Heart left ventricle (tissue), 16 donors: ENCODE results near the gene NPAS1. TPM values are rescaled to one million over a fixed set of nuclear protein-coding genes. Genes with fewer than 3 reads are reported as not detected.
"Not testable (repeated sequence)": the region's sequence is repeated elsewhere in the genome, so short reads cannot be mapped to it uniquely, and the experiment has no call there.

Experiments
- ATAC-seq, 4 donors: fragments of 200-7000 bp; cut with Tn5 transposase; one replicate each; pipeline ENCODE4 v1.9.1; 2020 to 2022; ENCODE audit warnings: moderate library complexity in 4 of 4, mild to moderate bottlenecking in 3 of 4, moderate number of reproducible peaks in 1 of 4
- DNase-seq, 5 donors: peaks; one replicate each; pipeline ENCODE4 v3.0.0-alpha.2; 2020
- H3K27ac ChIP-seq, 12 donors: fragments of 200-600 bp; sonication (generic) in 4 of 12; one replicate each; pipeline versions ENCODE4 v1.5.0 to v1.8.0; 2016 to 2022; ENCODE audit warnings: mild to moderate bottlenecking in 2 of 12
- H3K27me3 ChIP-seq, 9 donors: fragments of 200-600 bp; sonication (generic) in 2 of 9; one replicate each; pipeline versions ENCODE4 v1.5.1 to v1.8.0; 2016 to 2022; ENCODE audit warnings: mild to moderate bottlenecking in 3 of 9
- H3K36me3 ChIP-seq, 9 donors: fragments of 200-600 bp; sonication (generic) in 2 of 9; one replicate each; pipeline versions ENCODE4 v1.5.0 to v1.8.0; 2018 to 2022; ENCODE audit warnings: mild to moderate bottlenecking in 2 of 9
- H3K4me1 ChIP-seq, 12 donors: fragments of 200-600 bp; sonication (generic) in 4 of 12; one replicate each; pipeline versions ENCODE4 v1.5.0 to v1.8.0; 2016 to 2022; ENCODE audit warnings: mild to moderate bottlenecking in 3 of 12
- H3K4me3 ChIP-seq, 12 donors: fragments of 200-600 bp; sonication (generic) in 4 of 12; one replicate each; pipeline versions ENCODE4 v1.5.0 to v1.8.0; 2017 to 2022; ENCODE audit warnings: mild to moderate bottlenecking in 9 of 12, moderate library complexity in 4 of 12
- H3K9me3 ChIP-seq, 12 donors: fragments of 200-600 bp; sonication (generic) in 4 of 12; one replicate each; pipeline versions ENCODE4 v1.5.0 to v1.8.0; 2016 to 2022; ENCODE audit warnings: mild to moderate bottlenecking in 1 of 12
- POLR2A ChIP-seq, 2 donors: fragments of 450-650 bp; IDR thresholded peaks; one replicate each; pipeline ENCODE4 v1.6.1; 2017; ENCODE audit warnings: antibody characterized with exemption in 2 of 2, mild to moderate bottlenecking in 2 of 2, moderate library complexity in 2 of 2
- WGBS, 4 donors: extraction: QIAGEN DNeasy Blood & Tissue Kit in 2 of 4; methylation state at CpG; one replicate each; pipeline versions ENCODE4 v1.1.5 to v1.1.7; 2013 to 2018; 5-methylcytosine and 5-hydroxymethylcytosine counted together
- intact Hi-C, 10 donors: fragments of 100-400 bp; cut with DNase I; formaldehyde crosslinking; loops; one replicate each; pipeline versions ENCODE4 v1.11.1 to v1.14.2; 2022
- polyA plus RNA-seq, 2 donors: library from polyadenylated mRNA; stranded (reverse); fragments of 200-250 nt; gene quantifications; one replicate each; pipeline ENCODE4 v1.2.3, GENCODE V29; 2013
- total RNA-seq, 9 donors: library from RNA; depleted of rRNA in 2 of 9; stranded (reverse); fragments of >200 nt in 2 of 9; fragmentation: NEBNext Ultra II Directional in 3 of 9; extraction: Animal tissue kit (Norgen Biotek cat#: 25700) in 3 of 9; gene quantifications; one replicate each; pipeline versions ENCODE4 v1.1.0 to v1.2.4, GENCODE V29; 2016 to 2023
- TF ChIP-seq, protein P1 (sequence below), 12 donors: fragments of 200-600 bp; sonication (generic) in 4 of 12; IDR thresholded peaks; one replicate each; pipeline versions ENCODE4 v1.5.0 to v1.8.0; 2018 to 2022; ENCODE audit warnings: antibody characterized with exemption in 12 of 12, mild to moderate bottlenecking in 5 of 12
- donor health status: ischemic (EF 13 %, LVEDD 7.1; RV severe dilation, severe dysfunction).
- donor health status: healthy with polysubstance abuse.
- donor health status: DM: no; HTN: yes; CAD: no.
- donor health status: DM: no; HTN: no; CAD: no.
- donor health status: ischemic (EF 25% LVEDD 6.9; RV normal size, moderate dysfunction).
- donor health status: ischemic (EF 25% LVEDD 5.7; RV mildly dilated, moderate dysfunction).
- donor health status: healthy.
- donor health status: DM: yes; HTN: yes; CAD: no.
- donor health status: ischemic (EF 35%, LVEDD 5.7; RV mildly dilated, moderate dysfunction).
- donor health status: nonischemic (EF 11% LVEDD 7.7; RV severe dilation, severe dysfunction).
- donor health status: DM: yes; HTN: yes; CAD: no.
- donor health status: PGD.
- donor health status: ischemic (EF 29% LVEDD 5.4; RV normal size, mild dysfunction).
- donor health status: nonischemic (EF 23%, LVEDD 6.1; RV moderate dilation, normal function).

NPAS1 gene
- total and polyA plus RNA-seq, 11 donors: 0.16 to 1.3 (median 0.69) TPM; not detected in 1

DNA sequence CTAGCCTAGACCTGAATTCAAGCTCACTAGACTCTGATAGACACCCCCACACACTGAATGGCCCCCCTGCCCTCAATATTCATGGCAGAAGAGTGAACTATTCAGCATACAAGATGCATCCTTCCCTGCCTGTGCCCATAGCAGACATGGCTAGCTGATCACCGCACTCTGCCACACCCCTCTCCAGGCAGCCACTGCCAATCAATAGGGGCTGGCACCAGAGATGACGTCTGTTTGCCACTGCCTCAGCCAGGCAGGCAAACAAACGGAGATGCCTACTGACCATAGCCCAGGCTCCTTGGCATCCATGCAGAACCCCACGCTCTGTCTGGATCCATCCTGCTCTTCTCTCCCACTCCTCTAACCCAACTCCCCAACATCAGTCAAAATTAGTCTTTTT is 13.8 kb upstream of the NPAS1 start:
- no peak for ATAC-seq
- no peak for DNase-seq

DNA sequence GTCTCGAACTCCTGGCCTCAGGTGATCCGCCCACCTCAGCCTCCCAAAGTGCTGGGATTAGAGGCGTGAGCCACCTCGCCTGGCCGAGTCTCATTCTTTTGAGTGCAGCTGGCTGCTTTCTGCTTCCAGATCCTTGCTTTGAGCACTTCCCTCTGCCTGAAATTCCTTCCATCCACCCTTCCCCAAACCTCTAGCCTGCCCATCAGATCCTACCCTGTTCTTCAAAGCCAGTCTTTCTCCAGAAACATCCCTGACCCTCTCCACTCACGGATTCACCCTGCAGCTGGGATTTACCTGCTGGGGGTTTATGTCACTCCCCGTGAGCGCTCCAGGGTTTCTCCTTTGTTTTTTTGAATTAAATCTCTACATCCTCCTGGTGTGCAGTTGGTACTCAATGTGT is 13.1 kb upstream of the NPAS1 start:
- no peak overlapping the region for H3K27ac ChIP-seq
- ATAC-seq: no peak

More for the DNA sequence above, 13.8 kb upstream of the NPAS1 start:
- Histone ChIP-seq H3K36me3 (peaks cover 0 to 9% (median 6%) of the 10 kb centered on the region in 9 donors), H3K27me3 (peaks cover 0 to 11% (median 0%) of the 10 kb centered on the region in 9 donors), H3K4me3 (no peak overlapping the region), H3K9me3 (no peaks in the 10 kb centered on the region), H3K27ac (no peak overlapping the region), H3K4me1 (peaks cover 0 to 20% (median 14%) of the 10 kb centered on the region in 12 donors)
- intact Hi-C loops: no loop called here
- WGBS, 4 donors: 85 to 93% (median 88%) methylated on average over 4 of the region's 4 CpGs
- TF ChIP-seq POLR2A (IDR thresholded peaks at IDR 0.05): no peak
- TF ChIP-seq, protein P1, sequence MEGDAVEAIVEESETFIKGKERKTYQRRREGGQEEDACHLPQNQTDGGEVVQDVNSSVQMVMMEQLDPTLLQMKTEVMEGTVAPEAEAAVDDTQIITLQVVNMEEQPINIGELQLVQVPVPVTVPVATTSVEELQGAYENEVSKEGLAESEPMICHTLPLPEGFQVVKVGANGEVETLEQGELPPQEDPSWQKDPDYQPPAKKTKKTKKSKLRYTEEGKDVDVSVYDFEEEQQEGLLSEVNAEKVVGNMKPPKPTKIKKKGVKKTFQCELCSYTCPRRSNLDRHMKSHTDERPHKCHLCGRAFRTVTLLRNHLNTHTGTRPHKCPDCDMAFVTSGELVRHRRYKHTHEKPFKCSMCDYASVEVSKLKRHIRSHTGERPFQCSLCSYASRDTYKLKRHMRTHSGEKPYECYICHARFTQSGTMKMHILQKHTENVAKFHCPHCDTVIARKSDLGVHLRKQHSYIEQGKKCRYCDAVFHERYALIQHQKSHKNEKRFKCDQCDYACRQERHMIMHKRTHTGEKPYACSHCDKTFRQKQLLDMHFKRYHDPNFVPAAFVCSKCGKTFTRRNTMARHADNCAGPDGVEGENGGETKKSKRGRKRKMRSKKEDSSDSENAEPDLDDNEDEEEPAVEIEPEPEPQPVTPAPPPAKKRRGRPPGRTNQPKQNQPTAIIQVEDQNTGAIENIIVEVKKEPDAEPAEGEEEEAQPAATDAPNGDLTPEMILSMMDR (IDR thresholded peaks at IDR 0.05): no peak

DNA sequence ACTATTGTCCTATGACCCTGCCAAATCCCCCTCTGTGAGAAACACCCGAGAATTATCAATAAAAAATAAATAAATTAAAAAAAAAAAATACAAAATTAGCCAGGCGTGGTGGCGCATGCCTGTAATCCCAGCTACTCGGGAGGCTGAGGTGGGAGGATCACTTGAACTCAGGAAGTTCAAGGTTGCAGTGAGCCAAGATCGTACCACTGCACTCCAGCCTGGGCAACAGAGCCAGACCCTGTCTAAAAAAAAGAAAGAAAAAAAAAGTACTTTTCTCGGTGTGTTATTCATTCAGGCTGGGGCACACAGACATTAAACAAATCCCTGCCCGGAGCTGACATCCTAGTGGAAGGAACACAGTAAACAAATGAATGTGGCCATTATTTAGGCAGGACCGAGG is 9.1 kb upstream of the NPAS1 start:
- not testable (repeated sequence) for H3K9me3 ChIP-seq, ATAC-seq, H3K27me3 ChIP-seq, H3K36me3 ChIP-seq, H3K4me1 ChIP-seq, H3K27ac ChIP-seq, DNase-seq, H3K4me3 ChIP-seq
- intact Hi-C loops: loop anchor here in 2 of 10 donors (5.0 kb wide), 1 partner anchor 117 kb away; no protein-coding TSS in a partner anchor
- WGBS, 4 donors: 85 to 90% (median 88%) methylated on average over 8 of the region's 8 CpGs

More for the DNA sequence above, 13.1 kb upstream of the NPAS1 start:
- H3K4me3 ChIP-seq: no peak overlapping the region
- peaks cover 0 to 20% (median 14%) of the 10 kb centered on the region in 12 donors for H3K4me1 ChIP-seq
- no peaks in the 10 kb centered on the region for H3K9me3 ChIP-seq
- TF ChIP-seq POLR2A (IDR thresholded peaks at IDR 0.05): no peak
- no peak for DNase-seq
- H3K36me3 ChIP-seq: peaks cover 0 to 3% (median 0%) of the 10 kb centered on the region in 9 donors
- intact Hi-C loops: no loop called here
- peaks cover 0 to 11% (median 0%) of the 10 kb centered on the region in 9 donors for H3K27me3 ChIP-seq
- WGBS, 4 donors: 76 to 80% (median 78%) methylated on average over 8 of the region's 8 CpGs

DNA sequence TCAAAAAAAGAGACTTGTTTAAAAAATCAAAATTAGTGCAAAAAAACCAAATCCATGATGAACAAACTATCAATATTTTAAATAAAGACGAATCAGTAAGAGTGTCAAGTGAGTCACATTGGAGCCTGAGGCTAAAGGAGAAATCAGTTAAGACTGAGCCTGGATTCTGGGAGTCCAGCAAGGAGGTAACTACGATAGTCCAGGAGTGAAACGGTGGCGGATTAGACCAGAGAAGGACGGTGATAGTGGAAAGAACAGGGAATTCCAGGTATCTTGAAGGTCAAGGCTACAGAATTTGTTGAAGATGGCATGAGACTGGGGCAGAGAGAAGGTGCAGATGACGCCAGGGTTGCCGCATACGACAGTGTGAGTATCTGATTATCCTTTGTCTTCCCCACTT is 7.0 kb upstream of the NPAS1 start:
- no peak for TF ChIP-seq POLR2A (IDR thresholded peaks at IDR 0.05)
- TF ChIP-seq, protein P1 (IDR thresholded peaks at IDR 0.05): no peak
- ATAC-seq (peak in 1 of 4 donors; percentile 7), DNase-seq (no peak)
- WGBS, 4 donors: 19 to 28% (median 22%) methylated on average over 8 of the region's 8 CpGs
- H3K36me3 ChIP-seq: no peaks in the 10 kb centered on the region
- no peak overlapping the region for H3K4me3 ChIP-seq
- no peak overlapping the region for H3K27ac ChIP-seq
- peaks cover 0 to 2% (median 0%) of the 10 kb centered on the region in 9 donors for H3K27me3 ChIP-seq
- intact Hi-C loops: loop anchor here in 6 of 10 donors (1.0 to 5.0 kb wide), 3 partner anchors 112 to 115 kb away; no protein-coding TSS in a partner anchor
- no peaks in the 10 kb centered on the region for H3K9me3 ChIP-seq
- H3K4me1 ChIP-seq: peaks cover 0 to 8% (median 2%) of the 10 kb centered on the region in 12 donors

DNA sequence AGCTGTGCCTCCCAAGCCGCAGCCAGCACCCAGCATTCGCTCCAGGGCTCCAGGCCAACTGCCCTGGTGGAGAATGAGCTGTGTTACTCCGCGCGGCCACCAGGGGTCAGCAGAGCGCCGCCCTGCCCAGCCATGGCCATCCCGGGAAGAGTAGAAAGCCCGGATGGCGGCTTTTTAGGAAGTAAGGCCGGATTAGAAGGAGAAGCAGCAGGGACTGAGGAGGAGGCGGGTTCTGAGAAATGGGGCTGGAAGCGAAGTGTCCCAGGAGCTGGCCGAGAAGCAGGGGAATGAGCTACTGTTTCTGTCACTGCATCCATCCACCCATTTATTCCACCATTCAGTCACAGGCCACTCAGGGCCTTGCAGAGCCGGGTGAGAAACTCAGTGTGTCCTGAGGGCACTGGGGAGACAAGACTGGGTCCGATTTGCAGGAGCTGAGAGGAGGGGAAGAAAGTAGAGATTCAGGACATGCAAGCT is 6.6 kb upstream of the NPAS1 start:
- DNase-seq: peak; percentile 77 to 92 (median 86)
- no peak overlapping the region for H3K4me3 ChIP-seq
- no peak overlapping the region for H3K27ac ChIP-seq
- H3K36me3 ChIP-seq: no peaks in the 10 kb centered on the region
- peak; percentile 92 to 96 (median 95) for ATAC-seq
- intact Hi-C loops: loop anchor here in 5 of 10 donors (1.0 to 5.0 kb wide), 3 partner anchors 112 to 114 kb away; no protein-coding TSS in a partner anchor
- 10 to 11% (median 10%) methylated on average over 16 of the region's 16 CpGs for WGBS, 4 donors
- H3K9me3 ChIP-seq: no peaks in the 10 kb centered on the region
- peaks cover 0 to 8% (median 2%) of the 10 kb centered on the region in 12 donors for H3K4me1 ChIP-seq
- peaks cover 0 to 2% (median 0%) of the 10 kb centered on the region in 9 donors for H3K27me3 ChIP-seq
- TF ChIP-seq, protein P1 (IDR thresholded peaks at IDR 0.05): peak; percentile 97 to 100 (median 99)
- no peak for TF ChIP-seq POLR2A (IDR thresholded peaks at IDR 0.05)
